Measurements from ENCODE around the gene SLC9A8.
A peak's percentile ranks its signal among the peaks of the same experiment; 100 is the strongest.

Gene SLC9A8

DNA sequence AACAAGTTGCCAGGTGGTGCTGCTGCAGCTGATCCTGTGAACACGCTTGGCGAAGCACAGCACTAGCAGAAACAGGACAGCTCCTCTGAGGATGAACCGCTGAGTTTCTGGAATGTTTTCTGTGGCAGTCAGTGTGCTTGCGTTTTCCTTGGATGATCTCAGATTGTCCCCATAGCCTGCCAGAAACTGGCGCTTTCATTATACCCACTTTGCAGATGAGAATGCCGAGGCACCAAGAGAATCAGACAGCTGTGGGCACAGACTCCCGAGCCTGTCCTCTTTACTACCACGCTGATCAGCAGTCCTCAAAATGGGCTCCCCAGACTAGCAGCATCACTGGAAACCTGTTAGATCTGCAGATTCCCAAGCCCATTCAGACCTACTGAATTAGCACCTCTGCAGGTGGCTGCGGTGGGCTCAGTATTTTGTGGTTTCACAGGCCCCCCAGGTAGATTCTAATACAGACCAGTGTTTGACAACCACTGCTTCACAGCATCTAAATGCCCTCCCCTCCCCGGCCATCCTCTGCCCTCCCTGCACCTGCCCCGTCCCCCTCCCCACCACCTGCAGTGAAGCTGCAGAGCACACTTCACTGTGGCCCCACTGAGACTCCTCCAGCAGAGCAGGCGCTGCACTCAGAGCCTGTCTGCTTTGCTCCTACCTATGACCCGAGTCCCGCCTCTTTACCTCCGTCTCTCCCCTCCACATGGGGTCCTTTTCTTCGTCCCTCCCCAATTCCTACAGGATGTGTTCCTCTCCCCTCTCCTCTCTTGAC is 73.1 kb downstream of the SLC9A8 start:
- no peak overlapping the region for H2AFZ ChIP-seq (ENCODE audit: low read depth)
- peak overlapping the region; percentile 2; the same call in 1 of the 2 replicates for H3K9ac ChIP-seq
- no peaks in the 10 kb centered on the region for H3K79me2 ChIP-seq (ENCODE audit: insufficient read depth, low read depth)
- no peaks in the 10 kb centered on the region for H4K20me1 ChIP-seq (ENCODE audit: insufficient read depth)
- H3K4me2 ChIP-seq, result peak overlapping the region; percentile 66
- H3K36me3 ChIP-seq (ENCODE audit: insufficient read depth), result no peaks in the 10 kb centered on the region
- H3K4me1 ChIP-seq (ENCODE audit: low read depth, poor library complexity, severe bottlenecking), result peaks cover 92% of the 10 kb centered on the region
- peak overlapping the region; percentile 63 for H3K27ac ChIP-seq
- no peak overlapping the region for H3K4me3 ChIP-seq (IDR thresholded peaks at IDR 0.05; ENCODE audit: insufficient read depth, low read depth, low read length)
- H3K27me3 ChIP-seq (ENCODE audit: insufficient read depth, low read depth), result no peaks in the 10 kb centered on the region
- TF ChIP-seq, protein P1, sequence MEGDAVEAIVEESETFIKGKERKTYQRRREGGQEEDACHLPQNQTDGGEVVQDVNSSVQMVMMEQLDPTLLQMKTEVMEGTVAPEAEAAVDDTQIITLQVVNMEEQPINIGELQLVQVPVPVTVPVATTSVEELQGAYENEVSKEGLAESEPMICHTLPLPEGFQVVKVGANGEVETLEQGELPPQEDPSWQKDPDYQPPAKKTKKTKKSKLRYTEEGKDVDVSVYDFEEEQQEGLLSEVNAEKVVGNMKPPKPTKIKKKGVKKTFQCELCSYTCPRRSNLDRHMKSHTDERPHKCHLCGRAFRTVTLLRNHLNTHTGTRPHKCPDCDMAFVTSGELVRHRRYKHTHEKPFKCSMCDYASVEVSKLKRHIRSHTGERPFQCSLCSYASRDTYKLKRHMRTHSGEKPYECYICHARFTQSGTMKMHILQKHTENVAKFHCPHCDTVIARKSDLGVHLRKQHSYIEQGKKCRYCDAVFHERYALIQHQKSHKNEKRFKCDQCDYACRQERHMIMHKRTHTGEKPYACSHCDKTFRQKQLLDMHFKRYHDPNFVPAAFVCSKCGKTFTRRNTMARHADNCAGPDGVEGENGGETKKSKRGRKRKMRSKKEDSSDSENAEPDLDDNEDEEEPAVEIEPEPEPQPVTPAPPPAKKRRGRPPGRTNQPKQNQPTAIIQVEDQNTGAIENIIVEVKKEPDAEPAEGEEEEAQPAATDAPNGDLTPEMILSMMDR (conservative IDR thresholded peaks at IDR 0.05; ENCODE audit: low read depth, low read length), result no peak

DNA sequence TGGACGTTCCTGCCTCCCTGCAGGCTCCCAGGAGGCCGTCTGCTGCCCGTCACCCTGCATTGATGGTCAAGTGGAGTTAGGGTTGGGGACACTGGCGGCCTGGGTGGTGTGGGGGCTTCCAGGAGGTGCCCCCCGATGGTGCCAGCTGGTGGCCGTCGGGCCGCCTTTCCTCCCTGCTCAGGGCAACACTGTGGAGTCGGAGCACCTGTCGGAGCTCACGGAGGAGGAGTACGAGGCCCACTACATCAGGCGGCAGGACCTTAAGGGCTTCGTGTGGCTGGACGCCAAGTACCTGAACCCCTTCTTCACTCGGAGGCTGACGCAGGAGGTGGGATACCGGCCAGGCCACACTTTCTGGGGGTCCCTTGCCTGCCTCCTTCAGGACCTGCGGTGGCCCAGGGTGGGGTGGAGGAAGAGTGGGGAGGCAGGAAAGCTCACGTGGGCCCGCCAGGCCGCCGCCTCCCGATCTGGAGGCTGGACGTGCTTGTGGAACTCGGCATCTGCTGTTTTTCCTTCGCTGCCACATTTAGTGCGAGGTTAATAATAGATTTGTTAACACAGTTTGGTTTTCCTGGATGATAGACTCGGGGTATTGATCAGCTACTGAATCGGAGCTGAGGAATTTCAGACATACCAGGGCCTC is 74.1 kb downstream of the SLC9A8 start:
- H3K27me3 ChIP-seq (ENCODE audit: insufficient read depth, low read depth), result no peaks in the 10 kb centered on the region
- no peak overlapping the region for H3K4me3 ChIP-seq (IDR thresholded peaks at IDR 0.05; ENCODE audit: insufficient read depth, low read depth, low read length)
- no peaks in the 10 kb centered on the region for H3K79me2 ChIP-seq (ENCODE audit: insufficient read depth, low read depth)
- H4K20me1 ChIP-seq (ENCODE audit: insufficient read depth), result no peaks in the 10 kb centered on the region
- no peak overlapping the region; the same call in 1 of the 2 replicates for H3K9ac ChIP-seq
- TF ChIP-seq, protein P1 (conservative IDR thresholded peaks at IDR 0.05; ENCODE audit: low read depth, low read length), result no peak
- peak overlapping the region; percentile 66 for H3K4me2 ChIP-seq
- H2AFZ ChIP-seq (ENCODE audit: low read depth), result no peak overlapping the region
- H3K36me3 ChIP-seq (ENCODE audit: insufficient read depth), result no peaks in the 10 kb centered on the region
- peak overlapping the region; percentile 63 for H3K27ac ChIP-seq
- peaks cover 83% of the 10 kb centered on the region for H3K4me1 ChIP-seq (ENCODE audit: low read depth, poor library complexity, severe bottlenecking)

DNA sequence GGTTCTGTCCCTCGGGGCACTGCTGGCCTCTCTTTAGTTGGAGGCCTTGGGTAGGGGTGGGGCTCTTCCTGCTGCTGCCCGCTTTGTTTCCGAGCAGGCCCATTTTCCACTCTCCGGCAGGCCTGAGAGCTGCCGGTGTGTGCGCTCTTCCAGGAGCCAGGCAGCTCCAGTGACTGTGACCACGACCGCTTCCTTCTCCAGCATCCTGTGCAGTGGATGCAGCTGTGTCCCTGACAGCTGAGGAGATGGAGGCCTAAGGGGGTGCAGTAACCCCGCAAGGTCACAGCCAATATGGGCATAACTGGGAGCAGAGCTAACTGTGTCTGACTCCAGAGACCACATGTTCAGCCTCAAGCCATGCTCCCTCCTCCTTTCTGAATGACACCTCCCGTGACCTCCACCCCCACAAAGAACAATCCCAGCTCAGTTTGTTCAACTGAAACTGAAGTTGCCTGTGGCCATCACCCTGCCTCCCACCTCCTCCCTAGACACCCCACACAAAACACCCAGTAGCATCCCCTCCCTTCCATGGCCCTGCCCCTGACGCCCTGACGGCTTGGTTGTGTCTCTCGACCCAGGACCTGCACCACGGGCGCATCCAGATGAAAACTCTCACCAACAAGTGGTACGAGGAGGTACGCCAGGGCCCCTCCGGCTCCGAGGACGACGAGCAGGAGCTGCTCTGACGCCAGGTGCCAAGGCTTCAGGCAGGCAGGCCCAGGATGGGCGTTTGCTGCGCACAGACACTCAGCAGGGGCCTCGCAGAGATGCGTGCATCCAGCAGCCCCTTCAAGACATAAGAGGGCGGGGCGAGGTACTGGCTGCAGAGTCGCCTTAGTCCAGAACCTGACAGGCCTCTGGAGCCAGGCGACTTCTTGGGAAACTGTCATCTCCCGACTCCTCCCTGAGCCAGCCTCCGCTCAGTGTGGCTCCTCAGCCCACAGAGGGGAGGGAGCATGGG is 74.9 kb downstream of the SLC9A8 start:
- Histone ChIP-seq H3K9ac (no peak overlapping the region; the same call in 1 of the 2 replicates), H3K27ac (peak overlapping the region; percentile 63), H3K4me2 (peak overlapping the region; percentile 66), H4K20me1 (ENCODE audit: insufficient read depth) (no peaks in the 10 kb centered on the region), H3K79me2 (ENCODE audit: insufficient read depth, low read depth) (no peaks in the 10 kb centered on the region), H3K36me3 (ENCODE audit: insufficient read depth) (no peaks in the 10 kb centered on the region), H3K4me1 (ENCODE audit: low read depth, poor library complexity, severe bottlenecking) (peaks cover 75% of the 10 kb centered on the region), H2AFZ (ENCODE audit: low read depth) (no peak overlapping the region), H3K27me3 (ENCODE audit: insufficient read depth, low read depth) (no peaks in the 10 kb centered on the region), H3K4me3 (IDR thresholded peaks at IDR 0.05; ENCODE audit: insufficient read depth, low read depth, low read length) (no peak overlapping the region)
- TF ChIP-seq, protein P1 (conservative IDR thresholded peaks at IDR 0.05; ENCODE audit: low read depth, low read length), result no peak
